ENCODE results near the gene ITPK1.

DNA sequence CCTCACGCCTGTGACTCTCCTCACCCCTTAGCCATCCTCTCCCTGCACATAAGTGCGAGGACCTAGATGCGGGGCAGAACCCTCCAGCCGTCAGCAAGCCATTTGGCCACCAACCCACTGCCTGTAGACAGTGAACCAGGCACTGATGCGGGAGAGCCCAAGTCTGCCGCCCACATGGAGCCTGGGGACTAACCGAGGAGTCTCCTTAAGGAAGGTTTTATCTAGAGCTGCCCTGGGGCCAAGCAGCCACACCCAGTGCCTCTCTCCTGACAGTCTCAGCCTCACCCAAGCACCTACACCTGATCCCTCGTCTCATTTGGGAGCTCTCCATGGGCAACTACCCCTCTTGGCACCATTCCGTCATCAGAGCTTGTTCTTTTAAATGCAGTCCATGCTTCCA is 120.1 kb downstream of the ITPK1 start:
- TF ChIP-seq ZFP3 (CRISPR knock-in tag; IDR thresholded peaks at IDR 0.05), result no peak
- TF ChIP-seq, protein P1, sequence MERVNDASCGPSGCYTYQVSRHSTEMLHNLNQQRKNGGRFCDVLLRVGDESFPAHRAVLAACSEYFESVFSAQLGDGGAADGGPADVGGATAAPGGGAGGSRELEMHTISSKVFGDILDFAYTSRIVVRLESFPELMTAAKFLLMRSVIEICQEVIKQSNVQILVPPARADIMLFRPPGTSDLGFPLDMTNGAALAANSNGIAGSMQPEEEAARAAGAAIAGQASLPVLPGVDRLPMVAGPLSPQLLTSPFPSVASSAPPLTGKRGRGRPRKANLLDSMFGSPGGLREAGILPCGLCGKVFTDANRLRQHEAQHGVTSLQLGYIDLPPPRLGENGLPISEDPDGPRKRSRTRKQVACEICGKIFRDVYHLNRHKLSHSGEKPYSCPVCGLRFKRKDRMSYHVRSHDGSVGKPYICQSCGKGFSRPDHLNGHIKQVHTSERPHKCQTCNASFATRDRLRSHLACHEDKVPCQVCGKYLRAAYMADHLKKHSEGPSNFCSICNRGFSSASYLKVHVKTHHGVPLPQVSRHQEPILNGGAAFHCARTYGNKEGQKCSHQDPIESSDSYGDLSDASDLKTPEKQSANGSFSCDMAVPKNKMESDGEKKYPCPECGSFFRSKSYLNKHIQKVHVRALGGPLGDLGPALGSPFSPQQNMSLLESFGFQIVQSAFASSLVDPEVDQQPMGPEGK (CRISPR knock-in tag; IDR thresholded peaks at IDR 0.05; ENCODE audit: borderline replicate concordance), result no peak
- TF ChIP-seq ZFP30 (CRISPR knock-in tag; IDR thresholded peaks at IDR 0.05), result no peak
- TF ChIP-seq, protein P2, sequence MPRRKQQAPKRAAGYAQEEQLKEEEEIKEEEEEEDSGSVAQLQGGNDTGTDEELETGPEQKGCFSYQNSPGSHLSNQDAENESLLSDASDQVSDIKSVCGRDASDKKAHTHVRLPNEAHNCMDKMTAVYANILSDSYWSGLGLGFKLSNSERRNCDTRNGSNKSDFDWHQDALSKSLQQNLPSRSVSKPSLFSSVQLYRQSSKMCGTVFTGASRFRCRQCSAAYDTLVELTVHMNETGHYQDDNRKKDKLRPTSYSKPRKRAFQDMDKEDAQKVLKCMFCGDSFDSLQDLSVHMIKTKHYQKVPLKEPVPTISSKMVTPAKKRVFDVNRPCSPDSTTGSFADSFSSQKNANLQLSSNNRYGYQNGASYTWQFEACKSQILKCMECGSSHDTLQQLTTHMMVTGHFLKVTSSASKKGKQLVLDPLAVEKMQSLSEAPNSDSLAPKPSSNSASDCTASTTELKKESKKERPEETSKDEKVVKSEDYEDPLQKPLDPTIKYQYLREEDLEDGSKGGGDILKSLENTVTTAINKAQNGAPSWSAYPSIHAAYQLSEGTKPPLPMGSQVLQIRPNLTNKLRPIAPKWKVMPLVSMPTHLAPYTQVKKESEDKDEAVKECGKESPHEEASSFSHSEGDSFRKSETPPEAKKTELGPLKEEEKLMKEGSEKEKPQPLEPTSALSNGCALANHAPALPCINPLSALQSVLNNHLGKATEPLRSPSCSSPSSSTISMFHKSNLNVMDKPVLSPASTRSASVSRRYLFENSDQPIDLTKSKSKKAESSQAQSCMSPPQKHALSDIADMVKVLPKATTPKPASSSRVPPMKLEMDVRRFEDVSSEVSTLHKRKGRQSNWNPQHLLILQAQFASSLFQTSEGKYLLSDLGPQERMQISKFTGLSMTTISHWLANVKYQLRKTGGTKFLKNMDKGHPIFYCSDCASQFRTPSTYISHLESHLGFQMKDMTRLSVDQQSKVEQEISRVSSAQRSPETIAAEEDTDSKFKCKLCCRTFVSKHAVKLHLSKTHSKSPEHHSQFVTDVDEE (CRISPR knock-in tag; IDR thresholded peaks at IDR 0.05), result no peak
